GM11168 (cell line): ENCODE data around the gene ZMPSTE24.
"Not testable (repeated sequence)": the region's sequence is repeated elsewhere in the genome, so short reads cannot be mapped to it uniquely, and the experiment has no call there.

ENCODE experiments used
- in situ Hi-C: fragments of 300-500 bp; cut with MboI; formaldehyde crosslinking; loops from one replicate; pipeline ENCODE4 v1.12.0; 2022; ENCODE audit warnings: low sequenced_read_pairs; ENCODE audit not compliant: unreplicated experiment

Gene ZMPSTE24

DNA sequence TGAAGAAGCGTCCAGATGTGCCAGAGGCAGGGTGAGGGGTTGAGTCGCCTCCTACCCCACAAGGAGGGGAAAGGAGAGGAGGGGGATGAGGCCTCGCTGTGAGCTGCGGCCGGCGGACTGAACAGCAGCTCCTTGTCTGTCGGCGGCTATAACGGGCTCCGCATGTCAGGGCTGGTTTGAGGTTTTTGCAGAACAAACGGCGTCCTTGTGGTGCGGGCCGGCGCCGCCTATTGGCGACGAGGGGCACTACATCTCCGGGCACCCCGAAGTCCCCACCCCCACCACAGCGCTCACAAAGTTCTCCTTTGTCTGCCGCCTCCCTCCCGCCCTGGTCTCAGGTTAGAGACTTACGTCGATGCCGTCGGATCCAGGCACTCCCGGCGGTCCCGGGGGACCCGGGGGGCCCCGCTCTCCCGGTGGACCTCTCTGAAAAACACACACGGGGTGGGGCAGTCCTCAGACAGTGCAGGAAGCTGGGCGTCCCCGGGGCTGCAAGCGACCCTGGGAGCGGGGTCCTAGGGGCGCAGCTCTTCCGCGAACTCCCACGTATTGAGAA is 57.3 kb downstream of the ZMPSTE24 start:
- in situ Hi-C loops, result no loop called here

DNA sequence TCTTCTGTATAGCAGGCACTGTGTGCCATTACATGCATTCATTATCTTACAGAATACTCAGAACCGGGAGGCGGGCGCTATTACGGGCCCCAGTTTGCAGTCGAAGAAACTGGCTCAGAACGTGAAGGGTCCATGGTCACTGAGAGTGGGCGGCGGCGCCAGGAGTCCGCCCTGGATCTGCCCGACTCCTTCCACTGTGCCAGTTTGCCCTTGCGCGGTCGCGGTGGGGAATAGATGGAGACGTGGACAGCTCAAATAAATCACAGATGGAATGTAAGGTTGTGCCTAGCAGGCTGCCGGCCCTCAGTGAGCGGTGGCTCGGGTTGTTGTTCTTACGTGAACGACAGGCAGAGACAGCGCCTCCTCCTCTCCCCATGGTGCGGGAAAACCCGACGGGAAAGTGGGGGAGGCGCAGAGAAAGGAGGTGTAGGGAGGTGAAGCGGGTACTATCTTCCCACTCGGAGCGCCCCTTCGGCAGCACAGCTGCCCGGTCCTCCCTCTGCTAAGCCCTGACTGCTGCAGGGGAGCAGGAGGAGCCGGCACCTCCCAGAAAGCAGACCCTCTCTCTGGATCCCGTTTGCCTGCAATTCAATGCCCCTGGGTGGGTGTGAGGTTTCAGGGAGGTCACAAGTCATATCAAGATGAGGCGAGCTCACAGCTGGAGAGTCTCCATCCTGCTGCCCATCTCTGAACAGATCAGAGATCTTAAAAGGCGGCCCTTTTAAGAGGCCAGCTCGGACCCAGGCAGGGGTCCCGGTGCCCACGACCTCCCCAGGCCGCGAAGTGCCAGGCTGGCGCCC is 58.0 kb downstream of the ZMPSTE24 start:
- in situ Hi-C loops, result no loop called here

- in situ Hi-C loops, result no loop called here
These were observed 58.8 kb downstream of the ZMPSTE24 start, which contains the start of gene COL9A2 for GRCh38 chr1:40316595-40317393. TSS of gene COL9A2 (minus strand) at chr1:40317286. CDS start at chr1:40317197, 89 bp downstream.

DNA sequence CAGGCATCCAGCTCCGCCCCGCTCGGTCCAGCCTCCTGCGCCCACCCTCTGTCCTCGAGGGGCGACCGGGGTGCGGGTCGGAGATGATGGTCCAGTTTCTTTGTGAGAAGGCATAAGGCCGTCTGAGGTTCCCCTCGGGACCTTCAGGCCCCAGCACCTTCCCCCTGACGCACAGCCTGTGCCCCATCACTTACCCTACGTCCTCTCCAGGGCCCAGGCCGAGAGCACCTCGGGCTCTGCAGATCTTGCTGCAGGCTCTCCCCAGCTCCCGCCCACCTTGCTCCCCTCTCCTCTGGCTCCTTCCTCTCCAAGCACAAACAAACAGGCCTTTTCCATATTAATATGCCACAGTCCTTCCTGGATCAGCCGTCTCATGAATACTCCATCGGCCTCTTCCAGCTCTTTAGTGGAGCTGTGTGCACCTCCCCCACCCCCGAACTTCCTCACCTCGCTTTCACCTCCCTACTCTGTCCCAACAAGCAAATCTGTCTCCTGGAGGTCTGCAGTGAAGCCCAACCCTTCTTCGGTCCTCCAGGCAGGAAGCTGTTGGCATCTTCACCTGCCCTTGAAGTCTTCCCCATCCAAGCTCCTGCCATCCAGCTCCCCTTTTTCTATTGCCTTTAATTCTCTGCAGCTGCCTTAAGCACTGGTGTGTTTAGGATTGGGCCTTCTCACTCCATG is 59.5 kb downstream of the ZMPSTE24 start:
- in situ Hi-C loops, result no loop called here

DNA sequence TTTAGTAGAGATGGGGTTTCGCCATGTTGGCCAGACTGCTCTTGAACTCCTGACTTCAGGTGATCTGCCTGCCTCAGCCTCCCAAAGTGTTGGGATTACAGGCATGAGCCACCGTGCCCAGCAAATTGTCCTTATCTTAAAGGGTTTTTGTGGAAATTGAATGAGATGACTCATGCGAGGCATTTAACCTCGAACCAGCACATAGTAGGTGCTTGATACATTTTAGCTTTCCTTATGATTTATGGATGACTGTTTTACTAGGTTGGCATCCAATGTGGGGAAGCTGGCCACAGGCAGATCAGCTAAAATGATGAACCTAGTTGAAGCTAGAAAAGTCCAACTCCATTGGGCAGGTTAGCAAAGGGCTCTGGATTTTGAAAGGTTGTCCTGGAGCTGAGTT is 60.4 kb downstream of the ZMPSTE24 start:
- in situ Hi-C loops, result no loop called here

- in situ Hi-C loops, result no loop called here
These were observed 61.1 kb downstream of the ZMPSTE24 start for GRCh38 chr1:40318970-40319621.

GRCh38 chr1:40331403-40331802 is 73.4 kb downstream of the ZMPSTE24 start:
- in situ Hi-C loops, result loop anchor here (10.0 kb wide), 1 partner anchor 237 kb away; the partner anchor contains the start of gene PPT1

- in situ Hi-C loops, result loop anchor here (10.0 kb wide), 1 partner anchor 238 kb away; the partner anchor contains the start of gene PPT1
These were observed 74.7 kb downstream of the ZMPSTE24 start for GRCh38 chr1:40332695-40333094.

GRCh38 chr1:40337443-40337842 is 79.4 kb downstream of the ZMPSTE24 start:
- in situ Hi-C loops, result loop anchor here (5.0 to 10.0 kb wide), 2 partner anchors 185 to 243 kb away; partner anchors contain the start of gene PPT1

GRCh38 chr1:40338745-40339419 is 80.8 kb downstream of the ZMPSTE24 start:
- in situ Hi-C loops, result loop anchor here (5.0 to 10.0 kb wide), 2 partner anchors 187 to 244 kb away; partner anchors contain the start of gene PPT1

DNA sequence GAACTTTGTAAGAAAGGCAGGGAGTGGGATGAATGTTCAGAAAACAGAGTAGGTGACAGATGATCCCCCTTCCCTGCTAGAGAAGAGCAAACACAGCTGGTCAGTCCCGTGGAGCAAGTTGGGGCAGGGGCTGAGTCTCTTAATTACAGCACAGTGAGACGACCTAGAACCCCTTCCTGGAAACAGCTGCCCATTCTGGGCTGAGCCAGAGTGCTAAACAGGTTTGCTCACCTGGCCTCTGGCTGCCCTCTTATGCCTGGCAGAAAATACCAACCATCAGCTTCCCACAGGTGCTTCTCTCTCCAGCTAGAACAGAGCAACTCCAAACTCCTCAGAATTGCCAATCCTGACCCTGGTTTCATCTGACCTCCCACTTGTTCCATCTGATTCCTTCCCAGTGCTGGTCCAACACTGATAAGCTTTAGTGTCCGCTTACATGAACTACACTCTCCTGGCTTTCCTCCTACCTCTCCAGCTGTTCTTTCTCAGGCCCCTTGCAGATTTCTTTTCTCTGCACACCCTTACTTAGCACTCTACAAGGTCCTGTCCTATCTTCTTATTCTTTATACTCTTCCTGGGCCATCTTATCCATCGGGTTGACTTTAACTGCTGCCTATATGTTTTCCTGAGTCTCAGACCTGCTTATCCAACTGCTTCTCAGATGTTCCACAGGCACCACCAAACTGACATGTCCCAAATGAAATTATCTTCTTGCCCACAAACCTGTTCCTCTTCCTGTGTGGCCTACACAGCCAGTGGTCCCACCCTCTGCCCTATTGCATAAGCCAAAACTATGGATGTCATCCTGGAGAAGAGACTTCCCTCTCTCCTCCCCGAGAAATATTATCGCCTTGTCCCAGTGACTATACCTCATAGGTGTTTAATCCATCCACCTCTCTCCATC is 81.6 kb downstream of the ZMPSTE24 start:
- in situ Hi-C loops, result loop anchor here (5.0 to 10.0 kb wide), 2 partner anchors 187 to 245 kb away; partner anchors contain the start of gene PPT1

GRCh38 chr1:40341491-40342380 is 83.7 kb downstream of the ZMPSTE24 start:
- in situ Hi-C loops, result no loop called here

- in situ Hi-C loops, result not testable (repeated sequence)
These were observed 84.3 kb downstream of the ZMPSTE24 start for GRCh38 chr1:40342381-40342717.
